HL-60 (cell line): ENCODE data around the gene CHST11.

Experiments used
- GABPA ChIP-seq: IDR thresholded peaks from 2 replicates; pipeline ENCODE4 v1.6.1; 2012; ENCODE audit warnings: low read depth
- POLR2AphosphoS5 ChIP-seq: IDR thresholded peaks from 2 replicates; pipeline ENCODE4 v1.6.1; 2012; ENCODE audit warnings: low read depth
- SPI1 ChIP-seq: IDR thresholded peaks from 2 replicates; pipeline ENCODE4 v1.6.1; 2012; ENCODE audit warnings: low read depth, mild to moderate bottlenecking, borderline replicate concordance
- TF ChIP-seq, protein P1 (sequence below): IDR thresholded peaks from one replicate; pipeline ENCODE4 v1.5.1; 2011; ENCODE audit warnings: low read length, control low read depth, inconsistent platforms; ENCODE audit not compliant: insufficient read depth
- TF ChIP-seq, protein P2 (sequence below): IDR thresholded peaks from 2 replicates; pipeline ENCODE4 v1.6.1; 2012; ENCODE audit warnings: low read depth; ENCODE audit not compliant: insufficient replicate concordance

DNA sequence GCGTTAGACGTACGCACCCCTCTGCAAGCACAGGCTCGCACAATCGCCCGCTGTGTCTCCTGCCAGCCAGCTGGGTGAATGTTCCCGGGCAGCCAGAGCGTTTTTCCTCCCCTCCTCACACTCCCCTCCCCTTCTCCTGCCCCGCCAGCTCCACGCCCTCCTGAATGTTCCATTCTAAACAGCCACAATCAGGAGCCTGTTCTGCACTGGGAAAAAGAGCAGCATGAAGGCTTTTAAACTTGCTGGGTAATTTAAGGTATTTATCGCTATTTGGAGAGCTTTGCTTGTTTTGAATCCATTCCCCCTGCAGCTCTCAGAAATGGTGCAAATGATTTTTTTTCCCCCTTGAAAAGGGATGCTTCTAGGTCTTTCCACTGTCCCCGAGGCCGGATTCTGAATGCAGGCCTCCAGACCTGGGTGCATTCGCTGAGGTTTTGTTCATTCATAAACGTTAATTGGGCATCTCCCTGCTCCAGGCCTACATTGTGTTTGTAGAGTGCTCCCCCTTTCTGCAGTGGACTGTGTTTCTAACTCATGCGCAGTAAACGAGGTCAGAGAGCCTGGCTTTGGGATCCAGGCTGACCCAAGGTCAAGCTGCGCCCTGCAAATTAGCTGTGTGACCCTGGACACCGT lies 212.5 kb downstream of the CHST11 start:
- TF ChIP-seq, protein P1, sequence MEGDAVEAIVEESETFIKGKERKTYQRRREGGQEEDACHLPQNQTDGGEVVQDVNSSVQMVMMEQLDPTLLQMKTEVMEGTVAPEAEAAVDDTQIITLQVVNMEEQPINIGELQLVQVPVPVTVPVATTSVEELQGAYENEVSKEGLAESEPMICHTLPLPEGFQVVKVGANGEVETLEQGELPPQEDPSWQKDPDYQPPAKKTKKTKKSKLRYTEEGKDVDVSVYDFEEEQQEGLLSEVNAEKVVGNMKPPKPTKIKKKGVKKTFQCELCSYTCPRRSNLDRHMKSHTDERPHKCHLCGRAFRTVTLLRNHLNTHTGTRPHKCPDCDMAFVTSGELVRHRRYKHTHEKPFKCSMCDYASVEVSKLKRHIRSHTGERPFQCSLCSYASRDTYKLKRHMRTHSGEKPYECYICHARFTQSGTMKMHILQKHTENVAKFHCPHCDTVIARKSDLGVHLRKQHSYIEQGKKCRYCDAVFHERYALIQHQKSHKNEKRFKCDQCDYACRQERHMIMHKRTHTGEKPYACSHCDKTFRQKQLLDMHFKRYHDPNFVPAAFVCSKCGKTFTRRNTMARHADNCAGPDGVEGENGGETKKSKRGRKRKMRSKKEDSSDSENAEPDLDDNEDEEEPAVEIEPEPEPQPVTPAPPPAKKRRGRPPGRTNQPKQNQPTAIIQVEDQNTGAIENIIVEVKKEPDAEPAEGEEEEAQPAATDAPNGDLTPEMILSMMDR, result no peak
- TF ChIP-seq POLR2AphosphoS5 (no peak), GABPA (no peak), SPI1 (no peak)
- TF ChIP-seq, protein P2, sequence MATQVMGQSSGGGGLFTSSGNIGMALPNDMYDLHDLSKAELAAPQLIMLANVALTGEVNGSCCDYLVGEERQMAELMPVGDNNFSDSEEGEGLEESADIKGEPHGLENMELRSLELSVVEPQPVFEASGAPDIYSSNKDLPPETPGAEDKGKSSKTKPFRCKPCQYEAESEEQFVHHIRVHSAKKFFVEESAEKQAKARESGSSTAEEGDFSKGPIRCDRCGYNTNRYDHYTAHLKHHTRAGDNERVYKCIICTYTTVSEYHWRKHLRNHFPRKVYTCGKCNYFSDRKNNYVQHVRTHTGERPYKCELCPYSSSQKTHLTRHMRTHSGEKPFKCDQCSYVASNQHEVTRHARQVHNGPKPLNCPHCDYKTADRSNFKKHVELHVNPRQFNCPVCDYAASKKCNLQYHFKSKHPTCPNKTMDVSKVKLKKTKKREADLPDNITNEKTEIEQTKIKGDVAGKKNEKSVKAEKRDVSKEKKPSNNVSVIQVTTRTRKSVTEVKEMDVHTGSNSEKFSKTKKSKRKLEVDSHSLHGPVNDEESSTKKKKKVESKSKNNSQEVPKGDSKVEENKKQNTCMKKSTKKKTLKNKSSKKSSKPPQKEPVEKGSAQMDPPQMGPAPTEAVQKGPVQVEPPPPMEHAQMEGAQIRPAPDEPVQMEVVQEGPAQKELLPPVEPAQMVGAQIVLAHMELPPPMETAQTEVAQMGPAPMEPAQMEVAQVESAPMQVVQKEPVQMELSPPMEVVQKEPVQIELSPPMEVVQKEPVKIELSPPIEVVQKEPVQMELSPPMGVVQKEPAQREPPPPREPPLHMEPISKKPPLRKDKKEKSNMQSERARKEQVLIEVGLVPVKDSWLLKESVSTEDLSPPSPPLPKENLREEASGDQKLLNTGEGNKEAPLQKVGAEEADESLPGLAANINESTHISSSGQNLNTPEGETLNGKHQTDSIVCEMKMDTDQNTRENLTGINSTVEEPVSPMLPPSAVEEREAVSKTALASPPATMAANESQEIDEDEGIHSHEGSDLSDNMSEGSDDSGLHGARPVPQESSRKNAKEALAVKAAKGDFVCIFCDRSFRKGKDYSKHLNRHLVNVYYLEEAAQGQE, result no peak
